HG02884 (cell line): ENCODE measurements around the gene PHYKPL.
"Not testable (repeated sequence)": the region's sequence is repeated elsewhere in the genome, so short reads cannot be mapped to it uniquely, and the experiment has no call there.

Experiments
- ATAC-seq: cut with Tn5 transposase; IDR thresholded peaks from one replicate; pipeline ENCODE4 v1.9.1; 2021; ENCODE audit warnings: mild to moderate bottlenecking, moderate library complexity; ENCODE audit not compliant: unreplicated experiment

The PHYKPL gene

DNA sequence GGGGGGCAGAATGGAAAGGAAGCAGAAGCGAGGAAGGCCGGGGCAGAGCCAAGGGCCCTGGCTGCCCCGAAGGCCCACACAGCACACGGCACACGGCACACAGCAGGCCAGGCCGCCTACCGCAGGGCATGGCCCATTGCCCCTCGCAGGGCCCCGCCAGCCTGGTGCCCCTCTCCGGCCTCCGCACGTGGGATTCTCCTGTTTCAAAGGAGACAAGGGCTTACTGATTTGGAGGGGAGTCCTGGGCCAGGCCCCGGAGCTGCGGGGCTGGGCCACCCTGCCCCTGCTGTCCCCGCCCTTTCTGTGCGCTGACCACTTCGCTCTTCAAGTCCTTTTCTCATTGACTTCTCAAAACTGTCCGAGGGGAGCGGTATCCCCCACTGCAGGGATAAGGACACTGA is 7.7 kb upstream of the PHYKPL start:
- ATAC-seq, result no peak

DNA sequence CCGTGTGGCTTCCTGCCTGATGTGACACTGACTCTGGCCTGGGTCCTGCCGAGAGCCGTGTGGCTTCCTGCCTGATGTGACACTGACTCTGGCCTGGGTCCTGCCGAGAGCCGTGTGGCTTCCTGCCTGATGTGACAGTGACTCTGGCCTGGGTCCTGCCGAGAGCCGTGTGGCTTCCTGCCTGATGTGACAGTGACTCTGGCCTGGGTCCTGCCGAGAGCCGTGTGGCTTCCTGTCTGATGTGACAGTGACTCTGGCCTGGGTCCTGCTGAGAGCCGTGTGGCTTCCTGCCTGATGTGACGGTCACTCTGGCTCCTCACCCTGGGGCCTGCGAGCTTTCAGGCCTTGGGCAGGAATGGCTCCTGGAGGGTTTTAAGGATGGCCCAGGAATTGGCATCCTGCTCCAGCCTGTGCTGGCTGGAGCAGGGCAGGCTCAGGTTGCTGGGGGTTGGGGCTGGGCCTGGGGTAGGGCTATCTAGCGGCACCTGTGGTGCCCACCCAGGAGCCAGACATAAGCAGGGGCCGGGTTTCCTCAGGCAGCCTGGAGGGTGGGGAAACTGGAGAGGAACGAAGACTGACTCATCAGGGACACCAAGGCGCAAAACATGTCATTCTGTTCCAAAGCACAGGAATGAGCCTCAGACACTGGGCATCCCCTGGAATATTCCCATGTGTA is 7.2 kb upstream of the PHYKPL start:
- ATAC-seq, result not testable (repeated sequence)

DNA sequence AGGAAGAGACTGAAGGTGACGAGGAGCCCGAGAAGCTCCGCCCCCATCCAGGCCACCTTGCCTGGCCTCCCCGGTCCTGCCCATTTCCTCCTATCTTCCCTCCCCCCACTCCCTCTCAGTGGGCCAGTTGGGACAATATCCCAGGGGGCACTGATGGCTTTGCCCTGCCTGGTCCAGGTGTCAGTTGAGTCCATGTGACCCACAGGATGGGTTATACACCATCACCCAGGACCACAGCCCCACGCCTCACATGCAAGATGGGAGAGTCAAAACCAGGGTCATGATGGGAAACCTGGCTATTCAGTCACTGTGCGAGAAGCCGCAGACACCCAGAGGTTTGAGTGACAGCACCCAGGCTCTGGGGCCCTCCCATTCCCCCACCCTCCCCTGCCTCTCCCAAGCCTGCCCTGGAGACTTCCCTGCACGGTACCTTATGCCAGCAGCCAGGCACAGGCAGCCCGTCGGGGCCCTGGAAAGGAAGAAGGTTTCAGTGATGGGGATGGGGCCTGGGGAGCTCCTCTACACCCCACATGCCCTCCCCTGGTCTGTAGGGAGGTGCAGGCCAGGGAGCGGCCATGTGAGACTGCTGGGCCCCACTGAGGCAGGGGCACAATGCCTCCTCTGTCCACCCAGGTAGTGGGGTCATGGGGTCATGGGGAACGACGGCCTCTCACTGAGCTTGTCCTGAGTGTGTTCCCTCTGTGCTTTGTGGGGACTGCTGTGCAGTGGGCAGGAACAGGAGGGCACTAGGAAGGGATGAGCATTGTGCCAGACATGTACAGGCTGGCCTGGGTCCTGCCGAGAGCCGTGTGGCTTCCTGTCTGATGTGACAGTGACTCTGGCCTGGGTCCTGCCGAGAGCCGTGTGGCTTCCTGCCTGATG is 6.3 kb upstream of the PHYKPL start:
- no peak for ATAC-seq

- no peak for ATAC-seq
Measured at GRCh38 chr5:178238313-178238635, 5.7 kb upstream of the PHYKPL start.

- no peak for ATAC-seq
Measured at GRCh38 chr5:178237431-178238312, 5.1 kb upstream of the PHYKPL start.

- ATAC-seq, result no peak
Measured at GRCh38 chr5:178236679-178237078, 4.1 kb upstream of the PHYKPL start.

DNA sequence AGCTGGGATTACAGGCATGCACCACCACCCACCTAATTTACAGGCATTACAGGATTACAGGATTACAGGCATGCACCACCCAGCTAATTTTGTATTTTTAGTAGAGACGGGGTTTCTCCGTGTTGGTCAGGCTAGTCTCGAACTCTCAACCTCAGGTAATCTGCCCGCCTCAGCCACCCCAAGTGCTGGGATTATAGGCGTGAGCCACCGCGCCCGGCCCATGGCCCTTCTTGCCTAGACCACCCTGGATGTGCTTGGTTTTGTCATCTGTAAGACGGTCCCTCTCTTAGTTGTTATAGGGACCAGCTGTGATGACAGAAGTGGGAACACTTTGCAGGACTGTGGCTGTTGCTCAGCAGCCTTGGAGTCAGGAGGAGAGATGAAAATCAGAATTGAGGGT is 3.5 kb upstream of the PHYKPL start:
- ATAC-seq, result no peak

GRCh38 chr5:178235588-178235974 is 3.0 kb upstream of the PHYKPL start:
- ATAC-seq, result no peak

GRCh38 chr5:178234750-178235587 is 2.4 kb upstream of the PHYKPL start:
- no peak for ATAC-seq

GRCh38 chr5:178234121-178234749 is 1.6 kb upstream of the PHYKPL start:
- no peak for ATAC-seq

GRCh38 chr5:178232920-178233429 is 373 bp upstream of the PHYKPL start:
- ATAC-seq, result no peak

DNA sequence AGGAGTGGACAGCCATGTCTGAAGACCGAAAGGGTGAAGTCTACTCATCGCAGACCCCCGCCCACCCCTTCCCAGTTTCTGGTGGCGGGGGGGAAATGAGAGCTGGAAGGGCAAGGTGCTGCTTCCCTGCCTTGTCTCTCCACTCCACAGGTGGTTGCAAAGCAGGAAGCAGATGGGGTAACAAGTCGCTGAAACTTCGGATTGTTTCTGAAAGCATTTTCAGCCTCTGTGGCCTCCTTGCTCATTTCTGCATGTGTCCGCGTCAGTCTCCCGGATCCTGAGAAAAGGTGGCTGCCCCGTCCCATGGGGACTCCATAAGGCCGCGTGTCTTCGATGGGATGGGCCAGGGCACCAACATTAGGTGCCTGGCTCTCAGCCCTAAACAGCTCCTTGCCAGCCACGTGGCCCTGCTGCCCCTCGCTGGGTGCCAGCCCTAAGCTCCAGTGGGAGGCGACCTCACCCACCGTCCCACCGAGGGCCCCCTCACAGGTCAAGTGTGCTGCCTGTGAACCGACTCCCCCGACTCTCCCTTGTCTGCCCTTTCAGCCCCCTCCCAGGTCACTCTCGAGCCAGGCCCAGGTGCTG is 971 bp downstream of the PHYKPL start:
- no peak for ATAC-seq

DNA sequence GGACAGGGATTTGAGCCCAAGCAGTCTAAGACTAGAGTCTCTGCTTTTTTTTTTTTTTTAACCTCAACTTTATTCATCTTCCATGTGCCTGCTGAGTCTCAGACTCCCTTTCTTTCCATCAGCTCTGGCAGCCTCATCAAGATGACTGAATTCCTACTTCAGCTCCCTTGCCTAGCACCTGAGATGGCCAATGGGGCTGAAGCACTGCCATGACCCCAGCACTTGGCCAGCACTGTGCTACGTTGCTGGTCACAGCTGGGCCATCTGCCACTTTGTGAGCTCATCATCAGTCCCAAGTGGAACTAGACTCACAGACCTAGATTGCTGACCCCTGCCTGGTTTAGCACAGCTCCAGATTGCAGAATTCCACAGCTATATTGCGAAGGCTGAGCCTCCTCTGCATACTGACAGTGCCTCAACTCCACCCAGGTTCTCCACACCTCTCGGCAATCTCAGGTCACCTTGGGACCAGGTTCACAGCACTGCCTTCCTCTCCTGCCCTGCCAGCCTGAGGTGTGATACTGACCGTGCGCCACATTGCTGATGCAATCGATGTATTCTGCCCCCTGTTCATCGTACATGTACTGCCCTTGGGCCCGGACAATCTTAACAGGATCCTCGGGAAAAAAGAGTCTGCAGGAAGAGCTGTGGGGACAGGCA is 1.6 kb downstream of the PHYKPL start:
- no peak for ATAC-seq

DNA sequence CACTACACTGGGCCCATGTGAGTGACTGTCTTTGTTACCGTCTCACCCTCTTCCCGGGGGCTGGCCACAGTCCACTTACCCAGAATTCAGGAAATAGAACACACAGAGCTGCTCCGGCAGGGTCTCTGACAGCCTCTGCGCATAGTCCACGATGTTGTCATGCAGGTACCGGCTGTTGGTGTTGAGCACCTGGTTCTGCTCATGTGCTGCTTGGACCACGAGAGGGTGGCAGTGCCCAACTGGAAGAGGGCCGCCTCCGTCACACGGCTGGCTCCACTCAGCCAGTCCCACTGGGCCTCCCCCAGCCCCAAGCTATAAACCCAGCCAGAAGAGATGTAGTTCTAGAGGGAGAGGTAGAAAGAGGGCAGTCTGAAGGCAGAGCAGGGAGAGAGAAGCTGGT is 2.7 kb downstream of the PHYKPL start:
- ATAC-seq, result no peak

DNA sequence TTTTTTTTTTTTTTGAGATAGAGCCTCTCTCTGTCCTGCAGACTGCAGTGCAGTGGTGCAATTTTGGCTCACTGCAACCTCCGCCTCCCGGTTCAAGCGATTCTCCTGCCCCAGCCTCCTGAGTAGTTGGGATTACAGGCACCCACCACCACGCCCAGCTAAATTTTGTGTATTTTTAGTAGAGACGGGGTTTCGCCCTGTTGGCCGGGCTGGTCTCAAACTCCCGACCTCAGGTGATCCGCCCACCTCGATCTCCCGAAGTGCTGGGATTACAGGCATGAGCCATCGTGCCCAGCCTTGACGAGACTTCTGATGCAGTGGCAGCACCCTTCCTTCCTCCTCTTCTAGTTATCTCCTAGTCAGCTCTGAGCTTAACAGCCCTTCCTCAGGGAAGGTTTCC is 3.5 kb downstream of the PHYKPL start:
- ATAC-seq, result not testable (repeated sequence)

- no peak for ATAC-seq
Measured at GRCh38 chr5:178228609-178229008, 4.0 kb downstream of the PHYKPL start.

DNA sequence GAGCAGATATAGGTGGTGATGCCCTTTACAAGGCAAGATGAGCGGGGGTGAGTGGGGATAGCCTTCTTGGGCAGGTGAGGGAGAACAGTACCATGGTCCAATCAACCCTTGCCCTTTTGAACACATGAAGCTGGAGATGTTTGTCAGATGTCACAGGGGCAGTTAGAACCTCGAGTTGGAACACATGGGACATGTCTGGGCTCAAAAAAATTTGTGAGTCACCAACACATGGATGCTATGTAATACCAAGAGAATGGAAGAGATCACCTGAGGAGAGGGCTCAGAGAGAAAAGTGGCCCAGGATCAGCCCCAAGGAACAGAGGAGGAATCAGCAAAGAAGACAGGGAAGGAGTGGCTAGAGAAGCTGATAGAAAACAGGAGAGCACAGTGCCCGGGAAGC is 4.7 kb downstream of the PHYKPL start:
- ATAC-seq, result no peak

GRCh38 chr5:178227138-178227659 is 5.4 kb downstream of the PHYKPL start:
- no peak for ATAC-seq

- no peak for ATAC-seq
Measured at GRCh38 chr5:178225174-178225573, 7.4 kb downstream of the PHYKPL start.
